ENCODE data around the gene KLHL26. TPM values are rescaled to one million over a fixed set of nuclear protein-coding genes. Genes with fewer than 3 reads are reported as not detected.

KLHL26 gene
- total and polyA plus RNA-seq, 7 experiments from 2014 or later = 3.7 to 16.3 (median 10.5) TPM

GRCh38 chr19:18684642-18684993, 47.8 kb downstream of the KLHL26 start:
- ChIA-PET POLR2A (interaction anchor here (1.0 to 3.4 kb wide), 2 partner anchors 15 to 147 kb away, joined by 5 to 17 read pairs; partner anchors contain the start of gene UPF1), CTCF (no interaction called here)
- Mint-ChIP-seq H3K27ac (peak overlapping the region in 5 of 9 donors; percentile 31 to 61 (median 54)), H3K9me3 (no peaks in the 10 kb centered on the region), H3K36me3 (no peaks in the 10 kb centered on the region), H3K4me1 (peaks cover 8 to 51% (median 29%) of the 10 kb centered on the region in 7 donors), H3K4me3 (peak overlapping the region; percentile 47 to 88 (median 80)), H3K27me3 (peaks cover 0 to 3% (median 0%) of the 10 kb centered on the region in 5 donors)
- DNase-seq = no peak
- Histone ChIP-seq H3K4me3 (ENCODE audit: low read length) (no peak overlapping the region), H3K36me3 (ENCODE audit: control insufficient read depth in 2 of 3, insufficient read depth in 3 of 3, low read length in 3 of 3) (peaks cover 0 to 4% (median 0%) of the 10 kb centered on the region in 3 experiments), H3K27me3 (ENCODE audit: control insufficient read depth in 2 of 2, insufficient read depth in 2 of 2, low read length in 2 of 2) (no peaks in the 10 kb centered on the region), H3K27ac (ENCODE audit: low read depth, low read length) (no peak overlapping the region), H3K9me3 (ENCODE audit: control insufficient read depth in 2 of 3, low read length in 3 of 3) (no peaks in the 10 kb centered on the region), H3K4me1 (ENCODE audit: control insufficient read depth in 2 of 2, insufficient read depth in 2 of 2, low read length in 2 of 2) (peaks cover 12 to 16% of the 10 kb centered on the region in 2 donors)
- ATAC-seq = no peak
- intact Hi-C loops (cut with micrococcal nuclease) = loop anchor here (2.0 to 5.0 kb wide), 3 partner anchors 16 to 233 kb away; partner anchors contain the start of genes COPE (in 1 of the 2), DDX49 (in 1 of the 2) and REX1BD (in 1 of the 2)

GRCh38 chr19:18685597-18686190, 48.9 kb downstream of the KLHL26 start:
- Mint-ChIP-seq H3K4me3 (peak overlapping the region in 9 of 10 donors; percentile 9 to 88 (median 47)), H3K36me3 (peaks cover 0 to 2% (median 0%) of the 10 kb centered on the region in 5 donors), H3K27me3 (peaks cover 0 to 3% (median 0%) of the 10 kb centered on the region in 5 donors), H3K4me1 (peaks cover 13 to 60% (median 33%) of the 10 kb centered on the region in 7 donors), H3K9me3 (no peaks in the 10 kb centered on the region), H3K27ac (peak overlapping the region in 2 of 9 donors; percentile 5 to 31)
- Histone ChIP-seq H3K9me3 (ENCODE audit: control insufficient read depth in 2 of 3, low read length in 3 of 3) (no peaks in the 10 kb centered on the region), H3K27me3 (ENCODE audit: control insufficient read depth in 2 of 2, insufficient read depth in 2 of 2, low read length in 2 of 2) (no peaks in the 10 kb centered on the region), H3K4me1 (ENCODE audit: control insufficient read depth in 2 of 2, insufficient read depth in 2 of 2, low read length in 2 of 2) (peaks cover 12 to 16% of the 10 kb centered on the region in 2 donors), H3K4me3 (ENCODE audit: low read length) (no peak overlapping the region), H3K36me3 (ENCODE audit: control insufficient read depth in 2 of 3, insufficient read depth in 3 of 3, low read length in 3 of 3) (peaks cover 0 to 4% (median 0%) of the 10 kb centered on the region in 3 experiments), H3K27ac (ENCODE audit: low read depth, low read length) (no peak overlapping the region)
- POLR2A ChIA-PET = interaction anchor here (0.5 to 3.4 kb wide), 2 partner anchors 14 to 89 kb away, joined by 4 to 17 read pairs; no protein-coding TSS in a partner anchor
- no peak for DNase-seq
- CTCF ChIA-PET = no interaction called here
- no peak for ATAC-seq
- intact Hi-C loops (cut with micrococcal nuclease) = loop anchor here in 1 of 2 donors (2.0 kb wide), 1 partner anchor 15 kb away; no protein-coding TSS in a partner anchor

DNA sequence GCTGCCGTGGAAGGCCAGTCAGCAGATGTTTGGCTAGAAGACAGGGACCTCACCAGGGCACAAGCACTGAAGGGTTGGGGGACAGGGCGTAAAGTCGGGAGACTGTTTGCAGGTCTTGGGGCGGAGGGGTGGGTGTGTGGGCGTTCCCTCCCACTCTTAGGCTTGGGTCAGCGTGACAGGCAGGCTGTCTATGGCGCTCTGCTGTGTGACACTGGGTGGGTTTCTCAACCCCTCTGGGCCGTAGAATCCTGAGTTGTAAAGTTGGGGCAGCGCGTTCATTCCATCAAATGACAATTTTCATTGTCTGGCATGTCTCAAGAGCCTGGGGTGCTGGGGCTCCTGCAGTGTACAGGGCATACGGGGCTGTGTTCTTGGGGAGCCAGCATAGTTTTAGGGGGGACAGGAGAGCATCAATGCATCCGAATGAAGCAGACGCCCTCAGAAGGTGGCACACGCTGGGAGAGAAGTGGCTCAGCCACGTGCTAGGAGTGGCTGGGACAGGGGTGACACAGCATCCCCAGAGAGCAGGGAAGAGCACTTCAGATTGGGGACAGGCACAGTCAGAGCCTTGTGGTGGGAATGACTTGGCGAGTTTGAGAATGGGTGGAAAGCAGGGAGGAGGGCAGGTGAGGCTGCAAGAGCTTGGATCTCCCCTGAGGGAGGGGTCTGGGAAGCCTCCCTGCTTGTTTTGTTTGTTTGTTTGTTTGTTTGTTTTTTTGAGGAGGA, 51.1 kb downstream of the KLHL26 start:
- Histone ChIP-seq H3K27me3 (ENCODE audit: control insufficient read depth in 2 of 2, insufficient read depth in 2 of 2, low read length in 2 of 2) (no peaks in the 10 kb centered on the region), H3K36me3 (ENCODE audit: control insufficient read depth in 2 of 3, insufficient read depth in 3 of 3, low read length in 3 of 3) (peaks cover 0 to 4% (median 0%) of the 10 kb centered on the region in 3 experiments), H3K4me1 (ENCODE audit: control insufficient read depth in 2 of 2, insufficient read depth in 2 of 2, low read length in 2 of 2) (peaks cover 10 to 14% of the 10 kb centered on the region in 2 donors), H3K9me3 (ENCODE audit: control insufficient read depth in 2 of 3, low read length in 3 of 3) (no peaks in the 10 kb centered on the region), H3K27ac (ENCODE audit: low read depth, low read length) (no peak overlapping the region), H3K4me3 (ENCODE audit: low read length) (no peak overlapping the region)
- peak overlapping the region in 1 of 10 donors; percentile 37 for H3K4me3 Mint-ChIP-seq
- peaks cover 0 to 2% (median 0%) of the 10 kb centered on the region in 5 donors for H3K27me3 Mint-ChIP-seq
- ChIA-PET POLR2A (interaction anchor here (0.9 kb wide), 1 partner anchor 11 kb away, joined by 3 read pairs; no protein-coding TSS in a partner anchor), CTCF (no interaction called here)
- no peaks in the 10 kb centered on the region for H3K9me3 Mint-ChIP-seq
- DNase-seq (no peak), ATAC-seq (no peak)
- H3K4me1 Mint-ChIP-seq = peaks cover 13 to 62% (median 30%) of the 10 kb centered on the region in 7 donors
- intact Hi-C loops (cut with micrococcal nuclease) = no loop called here
- H3K36me3 Mint-ChIP-seq = peaks cover 0 to 2% (median 0%) of the 10 kb centered on the region in 5 donors
- H3K27ac Mint-ChIP-seq = peak overlapping the region in 2 of 9 donors; percentile 70 to 84

GRCh38 chr19:18696023-18696422, 59.2 kb downstream of the KLHL26 start:
- H3K4me1 ChIP-seq (ENCODE audit: control insufficient read depth in 2 of 2, insufficient read depth in 2 of 2, low read length in 2 of 2) = peaks cover 19 to 32% of the 10 kb centered on the region in 2 donors
- CTCF ChIA-PET = no interaction called here
- H3K4me3 ChIP-seq (ENCODE audit: low read length) = no peak overlapping the region
- H3K9me3 ChIP-seq (ENCODE audit: control insufficient read depth in 2 of 3, low read length in 3 of 3) = no peaks in the 10 kb centered on the region
- Mint-ChIP-seq H3K36me3 (no peaks in the 10 kb centered on the region), H3K27me3 (no peaks in the 10 kb centered on the region), H3K4me1 (peaks cover 21 to 54% (median 25%) of the 10 kb centered on the region in 7 donors), H3K4me3 (peak overlapping the region in 1 of 10 donors; percentile 39), H3K27ac (peak overlapping the region in 6 of 9 donors; percentile 48 to 91 (median 74)), H3K9me3 (no peaks in the 10 kb centered on the region)
- no peak for DNase-seq
- H3K36me3 ChIP-seq (ENCODE audit: control insufficient read depth in 2 of 3, insufficient read depth in 3 of 3, low read length in 3 of 3) = no peaks in the 10 kb centered on the region
- POLR2A ChIA-PET = interaction anchor here (0.8 kb wide), 1 partner anchor 11 kb away, joined by 3 read pairs; no protein-coding TSS in a partner anchor
- no peak for ATAC-seq
- H3K27ac ChIP-seq (ENCODE audit: low read depth, low read length) = no peak overlapping the region
- intact Hi-C loops (cut with micrococcal nuclease) = no loop called here
- no peaks in the 10 kb centered on the region for H3K27me3 ChIP-seq (ENCODE audit: control insufficient read depth in 2 of 2, insufficient read depth in 2 of 2, low read length in 2 of 2)

- peak overlapping the region in 8 of 9 donors; percentile 51 to 86 (median 76) for H3K27ac Mint-ChIP-seq
- peaks cover 0 to 4% (median 0%) of the 10 kb centered on the region in 5 donors for H3K27me3 Mint-ChIP-seq
- H3K9me3 Mint-ChIP-seq = no peaks in the 10 kb centered on the region
- ChIA-PET POLR2A (no interaction called here), CTCF (no interaction called here)
- H3K36me3 ChIP-seq (ENCODE audit: control insufficient read depth in 2 of 3, insufficient read depth in 3 of 3, low read length in 3 of 3) = no peaks in the 10 kb centered on the region
- peak overlapping the region in 2 of 10 donors; percentile 6 to 19 for H3K4me3 Mint-ChIP-seq
- no peaks in the 10 kb centered on the region for H3K9me3 ChIP-seq (ENCODE audit: control insufficient read depth in 2 of 3, low read length in 3 of 3)
- no peaks in the 10 kb centered on the region for H3K36me3 Mint-ChIP-seq
- peaks cover 24 to 54% (median 28%) of the 10 kb centered on the region in 7 donors for H3K4me1 Mint-ChIP-seq
- H3K4me1 ChIP-seq (ENCODE audit: control insufficient read depth in 2 of 2, insufficient read depth in 2 of 2, low read length in 2 of 2) = peaks cover 24 to 38% of the 10 kb centered on the region in 2 donors
- ATAC-seq = no peak
- no peak overlapping the region for H3K4me3 ChIP-seq (ENCODE audit: low read length)
- intact Hi-C loops (cut with micrococcal nuclease) = no loop called here
- peak overlapping the region; percentile 52 for H3K27ac ChIP-seq (ENCODE audit: low read depth, low read length)
- no peak for DNase-seq
- no peaks in the 10 kb centered on the region for H3K27me3 ChIP-seq (ENCODE audit: control insufficient read depth in 2 of 2, insufficient read depth in 2 of 2, low read length in 2 of 2)
Measured at GRCh38 chr19:18697680-18698079, 60.9 kb downstream of the KLHL26 start.

DNA sequence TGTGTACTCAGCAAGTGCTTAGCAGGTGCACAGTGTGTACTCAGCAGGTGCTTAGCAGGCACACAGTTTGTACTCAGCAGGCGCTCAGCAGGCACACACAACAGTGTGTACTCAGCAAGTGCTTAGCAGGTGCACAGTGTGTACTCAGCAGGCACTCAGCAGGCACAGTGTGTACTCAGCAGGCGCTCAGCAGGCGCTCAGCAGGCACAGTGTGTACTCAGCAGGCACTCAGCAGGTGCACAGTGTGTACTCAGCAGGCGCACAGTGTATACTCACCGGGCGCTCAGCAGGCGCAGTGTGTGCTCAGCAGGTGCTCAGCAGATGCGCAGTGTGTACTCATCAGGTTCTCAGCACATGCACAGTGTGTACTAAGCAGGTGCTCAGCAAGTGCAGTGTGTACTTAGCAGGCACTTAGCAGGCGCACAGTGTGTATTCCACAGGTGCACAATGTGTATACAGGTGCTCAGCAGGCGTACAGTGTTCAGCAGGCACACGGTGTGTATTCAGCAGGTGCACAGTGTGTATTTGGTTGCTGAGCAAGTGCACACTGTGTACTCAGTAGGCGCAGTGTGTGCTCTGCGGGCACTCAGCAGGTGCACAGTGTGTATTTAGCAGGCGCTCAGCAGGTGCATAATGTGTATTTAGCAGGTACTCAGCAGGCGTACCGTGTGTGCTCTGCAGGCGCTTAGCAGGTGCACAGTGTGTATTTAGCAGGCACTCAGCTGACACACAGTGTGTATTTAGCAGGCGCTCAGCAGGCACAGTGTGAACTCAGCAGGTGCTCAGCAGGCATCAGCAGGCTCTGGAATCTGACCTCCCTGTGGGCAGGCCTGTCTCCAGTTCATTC, 61.7 kb downstream of the KLHL26 start:
- H3K9me3 ChIP-seq (ENCODE audit: control insufficient read depth in 2 of 3, low read length in 3 of 3) = no peaks in the 10 kb centered on the region
- H3K27ac ChIP-seq (ENCODE audit: low read depth, low read length) = peak overlapping the region; percentile 76
- no peaks in the 10 kb centered on the region for H3K27me3 ChIP-seq (ENCODE audit: control insufficient read depth in 2 of 2, insufficient read depth in 2 of 2, low read length in 2 of 2)
- DNase-seq (no peak), ATAC-seq (no peak)
- ChIA-PET CTCF (interaction anchor here (0.5 kb wide), 1 partner anchor 611 kb away, joined by 4 read pairs; no protein-coding TSS in a partner anchor), POLR2A (interaction anchor here (1.1 to 2.4 kb wide), 2 partner anchors 10 to 13 kb away, joined by 3 to 17 read pairs; no protein-coding TSS in a partner anchor)
- Mint-ChIP-seq H3K27me3 (peaks cover 0 to 4% (median 0%) of the 10 kb centered on the region in 5 donors), H3K4me3 (peak overlapping the region; percentile 78 to 95 (median 91)), H3K9me3 (no peaks in the 10 kb centered on the region), H3K36me3 (no peaks in the 10 kb centered on the region), H3K27ac (peak overlapping the region in 8 of 9 donors; percentile 90 to 98 (median 95)), H3K4me1 (peaks cover 24 to 54% (median 28%) of the 10 kb centered on the region in 7 donors)
- intact Hi-C loops (cut with micrococcal nuclease) = no loop called here
- H3K4me3 ChIP-seq (ENCODE audit: low read length) = no peak overlapping the region
- H3K36me3 ChIP-seq (ENCODE audit: control insufficient read depth in 2 of 3, insufficient read depth in 3 of 3, low read length in 3 of 3) = no peaks in the 10 kb centered on the region
- peaks cover 24 to 38% of the 10 kb centered on the region in 2 donors for H3K4me1 ChIP-seq (ENCODE audit: control insufficient read depth in 2 of 2, insufficient read depth in 2 of 2, low read length in 2 of 2)
